Suprapubic skin (tissue), 4 donors: ENCODE data around the gene BRPF1. TPM values are rescaled to one million over a fixed set of nuclear protein-coding genes. Genes with fewer than 3 reads are reported as not detected.

Source experiments
- DNase-seq, 2 donors: peaks; one replicate each; pipeline ENCODE4 v3.0.0-alpha.2; 2019; ENCODE audit warnings: low spot score in 2 of 2
- H3K27ac ChIP-seq: fragments of 200-600 bp; sonication (generic); one replicate; pipeline ENCODE4 v1.5.1; 2019
- H3K27me3 ChIP-seq: fragments of 200-600 bp; sonication (generic); one replicate; pipeline ENCODE4 v1.5.1; 2019
- H3K36me3 ChIP-seq: fragments of 200-600 bp; sonication (generic); one replicate; pipeline ENCODE4 v1.5.1; 2019
- H3K4me1 ChIP-seq: fragments of 200-600 bp; sonication (generic); one replicate; pipeline ENCODE4 v1.5.1; 2019
- H3K4me3 ChIP-seq: fragments of 200-600 bp; sonication (generic); one replicate; pipeline ENCODE4 v1.5.1; 2019; ENCODE audit warnings: mild to moderate bottlenecking
- H3K9me3 ChIP-seq: fragments of 200-600 bp; sonication (generic); one replicate; pipeline ENCODE4 v1.5.1; 2019
- CTCF ChIP-seq, 2 donors: fragments of 200-600 bp in 1 of 2; fragments of 450-650 bp in 1 of 2; sonication (generic) in 1 of 2; IDR thresholded peaks; one replicate each; pipeline ENCODE4 v1.5.1; 2016 to 2019; ENCODE audit warnings: antibody characterized with exemption in 2 of 2, mild to moderate bottlenecking in 1 of 2, moderate library complexity in 1 of 2
- EP300 ChIP-seq: sonication (generic); formaldehyde crosslinking; IDR thresholded peaks from one replicate; pipeline ENCODE4 v1.6.1; 2017; ENCODE audit warnings: antibody characterized with exemption
- POLR2A ChIP-seq, 2 donors: fragments of 450-650 bp; IDR thresholded peaks; one replicate each; pipeline ENCODE4 v1.6.1; 2017; ENCODE audit warnings: antibody characterized with exemption in 2 of 2, mild to moderate bottlenecking in 2 of 2, moderate library complexity in 2 of 2
- POLR2AphosphoS5 ChIP-seq, 3 donors: sonication (generic); formaldehyde crosslinking; IDR thresholded peaks; one replicate each; pipeline ENCODE4 v1.6.1; 2017; ENCODE audit warnings: antibody characterized with exemption in 3 of 3
- WGBS: methylation state at CpG from one replicate; pipeline ENCODE4 v1.1.5; 2018; 5-methylcytosine and 5-hydroxymethylcytosine counted together
- total RNA-seq, 4 donors: library from RNA; depleted of rRNA; stranded (reverse); fragments of >200 nt; gene quantifications; one replicate each; pipeline ENCODE4 v1.1.0, GENCODE V29; 2016

The BRPF1 gene
- total RNA-seq, 4 donors from 2014 or later: 24.6 to 35.6 (median 29.4) TPM

DNA sequence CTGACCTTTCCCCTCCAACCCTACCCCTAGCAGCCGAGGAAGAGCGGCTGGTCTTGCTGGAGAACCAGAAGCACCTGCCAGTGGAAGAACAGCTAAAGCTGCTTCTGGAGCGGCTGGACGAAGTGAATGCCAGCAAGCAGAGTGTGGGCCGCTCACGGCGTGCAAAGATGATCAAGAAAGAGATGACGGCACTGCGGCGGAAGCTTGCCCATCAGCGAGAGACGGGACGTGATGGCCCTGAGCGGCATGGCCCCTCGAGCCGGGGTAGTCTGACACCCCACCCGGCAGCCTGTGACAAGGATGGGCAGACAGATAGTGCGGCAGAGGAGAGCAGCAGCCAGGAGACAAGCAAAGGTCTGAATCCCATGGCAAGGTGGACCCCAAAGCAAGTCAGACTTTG is 12.0 kb downstream of the BRPF1 start:
- no peak for DNase-seq
- WGBS: 92% methylated on average over 18 of the region's 18 CpGs
- TF ChIP-seq CTCF (IDR thresholded peaks at IDR 0.05): no peak
- no peak for TF ChIP-seq EP300
- TF ChIP-seq POLR2AphosphoS5 (IDR thresholded peaks at IDR 0.05): no peak
- no peak for TF ChIP-seq POLR2A (IDR thresholded peaks at IDR 0.05)
- Histone ChIP-seq H3K27ac (no peak overlapping the region), H3K36me3 (peaks cover 99% of the 10 kb centered on the region), H3K4me1 (peaks cover under 1% of the 10 kb centered on the region), H3K9me3 (no peaks in the 10 kb centered on the region), H3K4me3 (no peak overlapping the region), H3K27me3 (no peaks in the 10 kb centered on the region)

DNA sequence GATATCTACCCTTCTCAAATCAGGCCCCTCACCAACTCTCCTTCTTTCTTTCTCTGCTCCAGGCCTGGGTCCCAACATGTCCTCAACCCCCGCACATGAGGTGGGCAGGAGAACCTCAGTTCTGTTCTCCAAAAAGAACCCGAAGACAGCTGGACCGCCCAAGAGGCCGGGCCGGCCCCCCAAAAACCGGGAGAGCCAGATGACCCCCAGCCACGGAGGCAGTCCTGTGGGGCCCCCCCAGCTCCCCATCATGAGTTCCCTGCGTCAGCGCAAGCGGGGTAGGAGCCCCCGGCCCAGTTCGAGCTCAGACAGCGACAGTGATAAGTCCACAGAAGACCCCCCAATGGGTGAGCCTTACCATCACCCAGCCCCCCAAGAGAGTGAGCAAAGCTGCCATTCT is 12.6 kb downstream of the BRPF1 start:
- DNase-seq: no peak
- Histone ChIP-seq H3K27ac (no peak overlapping the region), H3K4me1 (peaks cover 7% of the 10 kb centered on the region), H3K4me3 (no peak overlapping the region), H3K9me3 (no peaks in the 10 kb centered on the region), H3K36me3 (peaks cover 93% of the 10 kb centered on the region), H3K27me3 (no peaks in the 10 kb centered on the region)
- no peak for TF ChIP-seq POLR2A (IDR thresholded peaks at IDR 0.05)
- no peak for TF ChIP-seq POLR2AphosphoS5 (IDR thresholded peaks at IDR 0.05)
- no peak for TF ChIP-seq EP300
- TF ChIP-seq CTCF (IDR thresholded peaks at IDR 0.05): no peak
- whole genome bisulfite sequencing: 99% methylated on average over 6 of the region's 13 CpGs

- DNase-seq: no peak
- Histone ChIP-seq H3K27ac (no peak overlapping the region), H3K4me3 (no peak overlapping the region), H3K4me1 (peaks cover 13% of the 10 kb centered on the region), H3K9me3 (no peaks in the 10 kb centered on the region), H3K27me3 (no peaks in the 10 kb centered on the region), H3K36me3 (peaks cover 79% of the 10 kb centered on the region)
- TF ChIP-seq CTCF (IDR thresholded peaks at IDR 0.05) (no peak), POLR2A (IDR thresholded peaks at IDR 0.05) (no peak), POLR2AphosphoS5 (IDR thresholded peaks at IDR 0.05) (no peak), EP300 (no peak)
- 94% methylated on average over 12 of the region's 12 CpGs for WGBS
Measured at GRCh38 chr3:9745521-9745920, 14.0 kb downstream of the BRPF1 start.

DNA sequence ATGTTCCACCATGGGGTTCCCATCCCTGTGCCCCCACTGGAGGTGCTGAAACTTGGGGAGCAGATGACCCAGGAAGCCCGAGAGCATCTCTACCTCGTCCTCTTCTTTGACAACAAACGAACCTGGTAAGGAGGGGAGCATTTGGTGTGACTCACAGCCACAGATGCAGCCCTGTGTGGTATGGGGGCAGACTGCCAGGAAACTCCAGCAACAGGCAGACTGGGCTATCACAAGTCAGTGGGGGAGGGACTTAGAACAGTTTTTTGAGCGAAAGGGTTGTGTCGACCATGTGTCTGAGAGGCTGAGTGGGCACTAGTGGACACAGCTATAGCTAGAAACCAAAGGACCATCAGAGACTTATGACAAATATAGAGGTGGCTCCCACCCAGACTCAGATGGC is 14.8 kb downstream of the BRPF1 start:
- DNase-seq: no peak
- Histone ChIP-seq H3K9me3 (no peaks in the 10 kb centered on the region), H3K27ac (no peak overlapping the region), H3K36me3 (peaks cover 72% of the 10 kb centered on the region), H3K4me1 (peaks cover 21% of the 10 kb centered on the region), H3K27me3 (no peaks in the 10 kb centered on the region), H3K4me3 (no peak overlapping the region)
- no peak for TF ChIP-seq CTCF (IDR thresholded peaks at IDR 0.05)
- no peak for TF ChIP-seq POLR2A (IDR thresholded peaks at IDR 0.05)
- no peak for TF ChIP-seq POLR2AphosphoS5 (IDR thresholded peaks at IDR 0.05)
- TF ChIP-seq EP300: no peak
- WGBS: 84% methylated on average over 5 of the region's 5 CpGs

DNA sequence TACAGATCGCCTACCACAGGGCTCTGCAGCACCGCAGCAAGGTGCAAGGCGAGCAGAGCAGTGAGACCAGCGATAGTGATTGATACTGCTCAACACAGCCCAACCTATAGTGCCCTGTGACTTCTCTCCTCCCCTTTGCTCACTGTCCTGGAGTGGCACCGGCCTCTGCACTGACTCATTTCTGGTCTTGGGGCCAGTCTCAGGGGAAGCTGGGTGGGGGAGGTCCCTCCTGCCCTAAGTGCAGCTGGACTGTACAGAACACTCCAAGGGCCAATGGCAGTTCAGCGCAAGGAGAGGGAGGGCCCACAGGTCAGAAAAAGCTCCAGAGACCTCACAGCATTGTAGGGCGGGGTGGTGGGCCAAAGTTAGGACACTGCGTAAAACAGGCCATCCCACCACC is 15.7 kb downstream of the BRPF1 start:
- no peaks in the 10 kb centered on the region for H3K27me3 ChIP-seq
- no peak overlapping the region for H3K27ac ChIP-seq
- 88% methylated on average over 8 of the region's 8 CpGs for WGBS
- H3K36me3 ChIP-seq: peaks cover 70% of the 10 kb centered on the region
- no peak for DNase-seq
- no peaks in the 10 kb centered on the region for H3K9me3 ChIP-seq
- H3K4me1 ChIP-seq: peaks cover 29% of the 10 kb centered on the region
- no peak overlapping the region for H3K4me3 ChIP-seq
- TF ChIP-seq CTCF (IDR thresholded peaks at IDR 0.05) (no peak), EP300 (no peak)
